ENCODE data around the gene GPR83. TPM values are rescaled to one million over a fixed set of nuclear protein-coding genes. Genes with fewer than 3 reads are reported as not detected.

GPR83 gene
- total RNA-seq (0.11 and 0.15 TPM in 2 replicates), polyA plus RNA-seq (not detected in 2 replicates)

- peak; percentile 20 to 63 for DNase-seq (ENCODE audit: low read depth in 1 of 2, low spot score in 1 of 2)
- H3K4me3 ChIP-seq, result peak within 1 kb of the TSS; percentile 40
- TF ChIP-seq CTCF (IDR thresholded peaks at IDR 0.05; ENCODE audit: low read depth, low read length), result peak; percentile 4
- H3K36me3 ChIP-seq, result no peaks in the 10 kb centered on the region
- no peaks in the 10 kb centered on the region for H3K4me1 ChIP-seq (ENCODE audit: low read depth)
- no peak within 1 kb of the TSS for H3K27ac ChIP-seq
- peaks cover 48% of the 10 kb centered on the region for H3K27me3 ChIP-seq
- no peaks in the 10 kb centered on the region for H3K9me3 ChIP-seq (ENCODE audit: low read depth)
Measured at GRCh38 chr11:94400839-94401772, at the start of gene GPR83. Gene GPR83, minus strand, starts transcription at chr11:94401419. Its CDS starts 172 bp downstream, at chr11:94401247.

- Histone ChIP-seq H3K36me3 (peaks cover 12% of the 10 kb centered on the region), H3K4me3 (no peak overlapping the region)
- DNase-seq (ENCODE audit: low read depth in 1 of 2, low spot score in 1 of 2), result peak in 1 of 2 donors; percentile 22
Measured at GRCh38 chr11:94450048-94450447, 48.8 kb upstream of the GPR83 start.

GRCh38 chr11:94449437-94449836, 48.2 kb upstream of the GPR83 start:
- Histone ChIP-seq H3K36me3 (peaks cover 12% of the 10 kb centered on the region), H3K27me3 (no peaks in the 10 kb centered on the region), H3K4me1 (ENCODE audit: low read depth) (peaks cover 6% of the 10 kb centered on the region), H3K9me3 (ENCODE audit: low read depth) (no peaks in the 10 kb centered on the region), H3K4me3 (no peak overlapping the region), H3K27ac (no peak overlapping the region)
- peak in 1 of 2 donors; percentile 61 for DNase-seq (ENCODE audit: low read depth in 1 of 2, low spot score in 1 of 2)
- no peak for TF ChIP-seq CTCF (IDR thresholded peaks at IDR 0.05; ENCODE audit: low read depth, low read length)

More at GRCh38 chr11:94450048-94450447, 48.8 kb upstream of the GPR83 start:
- no peak for TF ChIP-seq CTCF (IDR thresholded peaks at IDR 0.05; ENCODE audit: low read depth, low read length)
- H3K9me3 ChIP-seq (ENCODE audit: low read depth), result no peaks in the 10 kb centered on the region
- no peak overlapping the region for H3K27ac ChIP-seq
- H3K4me1 ChIP-seq (ENCODE audit: low read depth), result peaks cover 6% of the 10 kb centered on the region
- H3K27me3 ChIP-seq, result no peaks in the 10 kb centered on the region

- DNase-seq (ENCODE audit: low read depth in 1 of 2, low spot score in 1 of 2), result peak in 1 of 2 donors; percentile 2
- H3K27me3 ChIP-seq, result no peaks in the 10 kb centered on the region
- H3K27ac ChIP-seq, result no peak overlapping the region
- H3K9me3 ChIP-seq (ENCODE audit: low read depth), result no peaks in the 10 kb centered on the region
- H3K36me3 ChIP-seq, result peaks cover 12% of the 10 kb centered on the region
- peaks cover 6% of the 10 kb centered on the region for H3K4me1 ChIP-seq (ENCODE audit: low read depth)
- no peak for TF ChIP-seq CTCF (IDR thresholded peaks at IDR 0.05; ENCODE audit: low read depth, low read length)
- H3K4me3 ChIP-seq, result no peak overlapping the region
Measured at GRCh38 chr11:94449029-94449428, 47.8 kb upstream of the GPR83 start.

GRCh38 chr11:94447149-94447548, 45.9 kb upstream of the GPR83 start:
- TF ChIP-seq CTCF (IDR thresholded peaks at IDR 0.05; ENCODE audit: low read depth, low read length), result no peak
- Histone ChIP-seq H3K4me3 (no peak overlapping the region), H3K27ac (no peak overlapping the region), H3K27me3 (no peaks in the 10 kb centered on the region), H3K9me3 (ENCODE audit: low read depth) (no peaks in the 10 kb centered on the region), H3K36me3 (peaks cover 12% of the 10 kb centered on the region), H3K4me1 (ENCODE audit: low read depth) (peaks cover 6% of the 10 kb centered on the region)
- DNase-seq (ENCODE audit: low read depth in 1 of 2, low spot score in 1 of 2), result no peak
